SK-N-SH treated with all-trans-retinoic acid at 6 μM for 48 hours (cell line): ENCODE results near the gene VAPA.

Source experiments
- ATAC-seq: fragments of 200-7000 bp; cut with Tn5 transposase; 3 replicates; pipeline ENCODE4 v1.9.1; 2020; ENCODE audit warnings: mild to moderate bottlenecking, moderate library complexity
- ARNTL ChIP-seq: fragments of 450-650 bp; formaldehyde crosslinking; IDR thresholded peaks from 2 replicates; pipeline ENCODE4 v1.5.0; 2020; ENCODE audit warnings: low read depth, mild to moderate bottlenecking, moderate library complexity, borderline replicate concordance
- BACH2 ChIP-seq: fragments of 250-450 bp; sonication (Bioruptor Pico); IDR thresholded peaks from 2 replicates; pipeline ENCODE4 v1.9.0; 2021; ENCODE audit warnings: mild to moderate bottlenecking, borderline replicate concordance
- CREB5 ChIP-seq: fragments of 250-450 bp; sonication (Bioruptor Pico); IDR thresholded peaks from 2 replicates; pipeline ENCODE4 v1.5.1; 2020; ENCODE audit warnings: low read depth, mild to moderate bottlenecking, moderate library complexity
- CSDC2 ChIP-seq: fragments of 250-450 bp; sonication (Bioruptor Pico); IDR thresholded peaks from 2 replicates; pipeline ENCODE4 v1.5.0; 2020; ENCODE audit warnings: mild to moderate bottlenecking, moderate library complexity
- CSRNP3 ChIP-seq: fragments of 250-450 bp; sonication (Bioruptor Pico); IDR thresholded peaks from 2 replicates; pipeline ENCODE4 v1.5.1; 2021; ENCODE audit warnings: mild to moderate bottlenecking, moderate library complexity
- ESRRG ChIP-seq: fragments of 250-450 bp; sonication (Bioruptor Pico); IDR thresholded peaks from 2 replicates; pipeline ENCODE4 v1.6.1; 2021; ENCODE audit warnings: mild to moderate bottlenecking
- GLIS3 ChIP-seq: fragments of 250-450 bp; sonication (Bioruptor Pico); IDR thresholded peaks from 2 replicates; pipeline ENCODE4 v1.5.0; 2020; ENCODE audit warnings: mild to moderate bottlenecking, moderate library complexity
- ISL1 ChIP-seq: fragments of 250-450 bp; sonication (Bioruptor Pico); IDR thresholded peaks from 2 replicates; pipeline ENCODE4 v2.1.2; 2022; ENCODE audit warnings: mild to moderate bottlenecking, moderate library complexity
- PATZ1 ChIP-seq: fragments of 250-450 bp; sonication (Bioruptor Pico); IDR thresholded peaks from 2 replicates; pipeline ENCODE4 v1.8.0; 2020; ENCODE audit warnings: mild to moderate bottlenecking, moderate library complexity, borderline replicate concordance
- PPARA ChIP-seq: fragments of 250-450 bp; sonication (Bioruptor Pico); IDR thresholded peaks from 2 replicates; pipeline ENCODE4 v1.5.0; 2020; ENCODE audit warnings: mild to moderate bottlenecking, borderline replicate concordance
- RARB ChIP-seq: fragments of 250-450 bp; sonication (Bioruptor Pico); IDR thresholded peaks from 2 replicates; pipeline ENCODE4 v1.8.0; 2021; ENCODE audit warnings: mild to moderate bottlenecking, moderate library complexity
- SNAI2 ChIP-seq: fragments of 250-450 bp; sonication (Bioruptor Pico); IDR thresholded peaks from 2 replicates; pipeline ENCODE4 v1.5.0; 2020; ENCODE audit warnings: mild to moderate bottlenecking, moderate library complexity
- TCF4 ChIP-seq: fragments of 250-450 bp; sonication (Bioruptor Pico); IDR thresholded peaks from 2 replicates; pipeline ENCODE4 v1.8.0; 2021; ENCODE audit warnings: mild to moderate bottlenecking, moderate library complexity, borderline replicate concordance
- TOX ChIP-seq: fragments of 250-450 bp; sonication (Bioruptor Pico); IDR thresholded peaks from 2 replicates; pipeline ENCODE4 v1.8.0; 2021; ENCODE audit warnings: mild to moderate bottlenecking, moderate library complexity, borderline replicate concordance
- TSHZ2 ChIP-seq: fragments of 250-450 bp; sonication (Bioruptor Pico); IDR thresholded peaks from 2 replicates; pipeline ENCODE4 v1.5.0; 2020; ENCODE audit warnings: mild to moderate bottlenecking, moderate library complexity
- ZC3H10 ChIP-seq: fragments of 250-450 bp; sonication (Bioruptor Pico); IDR thresholded peaks from 2 replicates; pipeline ENCODE4 v1.5.1; 2021; ENCODE audit warnings: mild to moderate bottlenecking, moderate library complexity
- ZFP3 ChIP-seq: fragments of 250-450 bp; sonication (Bioruptor Pico); IDR thresholded peaks from 2 replicates; pipeline ENCODE4 v1.5.0; 2020; ENCODE audit warnings: mild to moderate bottlenecking, moderate library complexity
- ZFP30 ChIP-seq: fragments of 450-650 bp; formaldehyde crosslinking; IDR thresholded peaks from 2 replicates; pipeline ENCODE4 v1.5.0; 2022; ENCODE audit warnings: mild to moderate bottlenecking, moderate library complexity
- ZNF565 ChIP-seq: fragments of 450-650 bp; formaldehyde crosslinking; conservative IDR thresholded peaks from 2 replicates; pipeline ENCODE4 v1.5.0; 2020; ENCODE audit warnings: low read depth, mild to moderate bottlenecking, moderate library complexity
- ZNF8 ChIP-seq: fragments of 450-650 bp; formaldehyde crosslinking; IDR thresholded peaks from 2 replicates; pipeline ENCODE4 v1.5.0; 2020; ENCODE audit warnings: mild to moderate bottlenecking, moderate library complexity

VAPA gene

GRCh38 chr18:9997711-9998110 lies 83.9 kb downstream of the VAPA start:
- no peak for ATAC-seq

GRCh38 chr18:9998330-9998729 lies 84.5 kb downstream of the VAPA start:
- TF ChIP-seq CREB5 (no peak), ISL1 (CRISPR knock-in tag) (no peak), ZFP30 (CRISPR knock-in tag) (no peak), TCF4 (CRISPR knock-in tag) (no peak), TSHZ2 (CRISPR knock-in tag) (no peak), BACH2 (CRISPR knock-in tag) (no peak), TOX (no peak), GLIS3 (CRISPR knock-in tag) (no peak), PPARA (CRISPR knock-in tag) (no peak)
- TF ChIP-seq, all 23 proteins: peak for 0
- no peak for ATAC-seq

More at GRCh38 chr18:9997711-9998110, 83.9 kb downstream of the VAPA start:
- TF ChIP-seq CSDC2: no peak
- TF ChIP-seq TCF4 (CRISPR knock-in tag): no peak
- TF ChIP-seq ESRRG (CRISPR knock-in tag): no peak
- no peak for TF ChIP-seq TOX
- TF ChIP-seq ARNTL (CRISPR knock-in tag): no peak
- TF ChIP-seq, all 23 proteins: peak for 0

GRCh38 chr18:10002280-10002679 lies 88.5 kb downstream of the VAPA start:
- no peak for ATAC-seq

GRCh38 chr18:10003281-10003680 lies 89.5 kb downstream of the VAPA start:
- TF ChIP-seq ZFP30 (CRISPR knock-in tag): no peak
- no peak for TF ChIP-seq ZNF565 (CRISPR knock-in tag)
- TF ChIP-seq TOX: no peak
- TF ChIP-seq CSDC2: no peak
- TF ChIP-seq, all 23 proteins: peak for 0
- no peak for ATAC-seq

More at GRCh38 chr18:10002280-10002679, 88.5 kb downstream of the VAPA start:
- TF ChIP-seq PATZ1 (CRISPR knock-in tag): no peak
- no peak for TF ChIP-seq ARNTL (CRISPR knock-in tag)
- no peak for TF ChIP-seq ESRRG (CRISPR knock-in tag)
- TF ChIP-seq, all 23 proteins: peak for 0

- ATAC-seq: no peak
- TF ChIP-seq SNAI2 (no peak), ZNF8 (CRISPR knock-in tag) (no peak), ISL1 (CRISPR knock-in tag) (no peak), ZFP3 (CRISPR knock-in tag) (no peak), TCF4 (CRISPR knock-in tag) (no peak), ZC3H10 (CRISPR knock-in tag) (no peak), PPARA (CRISPR knock-in tag) (no peak), CSRNP3 (CRISPR knock-in tag) (no peak), ARNTL (CRISPR knock-in tag) (no peak), RARB (CRISPR knock-in tag) (no peak)
- TF ChIP-seq, all 23 proteins: peak for 0
Measured at GRCh38 chr18:10003866-10004265, 90.0 kb downstream of the VAPA start.
